DOHH2 (cell line): Measurements from ENCODE around the gene KIF25.

Experiments
- H3F3A ChIP-seq: fragments of 200-600 bp; sonication (generic), shearing (Covaris generic); 2 replicates; pipeline ENCODE4 v1.6.0; 2016; ENCODE audit warnings: antibody characterized with exemption, mild to moderate bottlenecking; ENCODE audit not compliant: control insufficient read depth, insufficient read depth
- H3K27ac ChIP-seq: fragments of 200-600 bp; sonication (generic); 2 replicates; pipeline ENCODE4 v1.5.1; 2014; ENCODE audit warnings: low read depth, mild to moderate bottlenecking, low read length, moderate library complexity
- H3K27me3 ChIP-seq: fragments of 200-600 bp; sonication (generic); 2 replicates; pipeline ENCODE4 v1.6.1; 2014; ENCODE audit warnings: mild to moderate bottlenecking, low read length, mixed read lengths; ENCODE audit not compliant: control insufficient read depth
- H3K36me3 ChIP-seq: fragments of 200-600 bp; sonication (generic); 2 replicates; pipeline ENCODE4 v1.6.1; 2014; ENCODE audit warnings: mild to moderate bottlenecking, low read length, moderate library complexity, mixed read lengths; ENCODE audit not compliant: control insufficient read depth
- H3K4me1 ChIP-seq: fragments of 200-600 bp; sonication (generic); 2 replicates; pipeline ENCODE4 v1.6.1; 2014; ENCODE audit warnings: mild to moderate bottlenecking, low read length, mixed read lengths; ENCODE audit not compliant: control insufficient read depth
- H3K4me2 ChIP-seq: fragments of 200-600 bp; sonication (generic); 2 replicates; pipeline ENCODE4 v1.6.0; 2014; ENCODE audit warnings: mild to moderate bottlenecking, low read length, moderate library complexity
- H3K4me3 ChIP-seq: fragments of 200-600 bp; sonication (generic); 2 replicates; pipeline ENCODE4 v1.5.1; 2014; ENCODE audit warnings: mild to moderate bottlenecking, low read length, mixed read lengths
- H3K79me2 ChIP-seq: fragments of 200-600 bp; sonication (generic); 2 replicates; pipeline ENCODE4 v1.6.1; 2014; ENCODE audit warnings: mild to moderate bottlenecking, low read length, mixed read lengths; ENCODE audit not compliant: control insufficient read depth
- H3K9me2 ChIP-seq: fragments of 200-600 bp; sonication (generic); replicated peaks from 2 replicates; pipeline ENCODE4 v1.6.1; 2014; ENCODE audit warnings: mild to moderate bottlenecking, low read length, mixed read lengths; ENCODE audit not compliant: control insufficient read depth
- H3K9me3 ChIP-seq: fragments of 200-600 bp; sonication (generic); 2 replicates; pipeline ENCODE4 v1.6.1; 2014; ENCODE audit warnings: antibody characterized with exemption, low read length, mixed read lengths; ENCODE audit not compliant: control insufficient read depth, insufficient read depth
- H4K20me1 ChIP-seq: fragments of 200-600 bp; sonication (generic); 2 replicates; pipeline ENCODE4 v1.6.0; 2014; ENCODE audit warnings: low read depth, mild to moderate bottlenecking, antibody characterized with exemption, low read length, moderate library complexity; ENCODE audit not compliant: control insufficient read depth, insufficient read depth
- CTCF ChIP-seq: fragments of 200-600 bp; sonication (generic); IDR thresholded peaks from one replicate; pipeline ENCODE4 v1.5.1; 2014; ENCODE audit warnings: antibody characterized with exemption, mild to moderate bottlenecking, low read depth, low read length; ENCODE audit not compliant: poor library complexity, severe bottlenecking
- EZH2phosphoT487 ChIP-seq: fragments of 200-600 bp; sonication (generic); IDR thresholded peaks from 2 replicates; pipeline ENCODE4 v1.6.1; 2017; ENCODE audit warnings: borderline replicate concordance, mild to moderate bottlenecking, antibody characterized with exemption, low read length, moderate library complexity, mixed read lengths

Gene KIF25

GRCh38 chr6:168033791-168034190 is 36.3 kb downstream of the KIF25 start:
- H3K27ac ChIP-seq = no peak overlapping the region
- H3K36me3 ChIP-seq = no peaks in the 10 kb centered on the region
- no peaks in the 10 kb centered on the region for H3K4me1 ChIP-seq
- H3K4me2 ChIP-seq = no peak overlapping the region
- no peaks in the 10 kb centered on the region for H3K27me3 ChIP-seq
- H3K9me2 ChIP-seq = no peaks in the 10 kb centered on the region
- H3F3A ChIP-seq = no peaks in the 10 kb centered on the region
- H3K4me3 ChIP-seq = no peak overlapping the region
- H3K9me3 ChIP-seq = peaks cover 6% of the 10 kb centered on the region; the same call in 1 of the 2 replicates
- H4K20me1 ChIP-seq = no peaks in the 10 kb centered on the region
- H3K79me2 ChIP-seq = no peaks in the 10 kb centered on the region
- no peak for TF ChIP-seq CTCF
- no peak for TF ChIP-seq EZH2phosphoT487

- Histone ChIP-seq H3K4me1 (no peaks in the 10 kb centered on the region), H4K20me1 (no peaks in the 10 kb centered on the region), H3K27me3 (no peaks in the 10 kb centered on the region), H3K27ac (no peak overlapping the region), H3K36me3 (no peaks in the 10 kb centered on the region), H3K79me2 (no peaks in the 10 kb centered on the region), H3K9me2 (no peaks in the 10 kb centered on the region), H3K9me3 (peaks cover 10% of the 10 kb centered on the region; the same call in 1 of the 2 replicates), H3K4me2 (no peak overlapping the region), H3F3A (no peaks in the 10 kb centered on the region), H3K4me3 (no peak overlapping the region)
- TF ChIP-seq CTCF (no peak), EZH2phosphoT487 (no peak)
These were observed 37.1 kb downstream of the KIF25 start for GRCh38 chr6:168034537-168034936.

- Histone ChIP-seq H3K27ac (no peak overlapping the region), H3K4me3 (no peak overlapping the region)
These were observed 37.7 kb downstream of the KIF25 start for GRCh38 chr6:168035098-168035660.

More at GRCh38 chr6:168035098-168035660, 37.7 kb downstream of the KIF25 start:
- no peak for TF ChIP-seq CTCF
- no peak for TF ChIP-seq EZH2phosphoT487
- Histone ChIP-seq H3K36me3 (no peaks in the 10 kb centered on the region), H3K4me1 (no peaks in the 10 kb centered on the region), H3K4me2 (no peak overlapping the region), H3K79me2 (no peaks in the 10 kb centered on the region), H3K9me3 (peaks cover 16% of the 10 kb centered on the region; the same call in 1 of the 2 replicates), H4K20me1 (no peaks in the 10 kb centered on the region), H3F3A (no peaks in the 10 kb centered on the region), H3K27me3 (no peaks in the 10 kb centered on the region), H3K9me2 (no peaks in the 10 kb centered on the region)
